Mesodermal cell (in vitro differentiated cells): ENCODE results near the gene TCTN1.
A peak's percentile ranks its signal among the peaks of the same experiment; 100 is the strongest.

Experiments
- H3K27ac ChIP-seq: 2 replicates; pipeline ENCODE4 v1.7.0; 2013; ENCODE audit warnings: mild to moderate bottlenecking, low read depth, low read length, moderate library complexity; ENCODE audit not compliant: severe bottlenecking
- H3K36me3 ChIP-seq: 2 replicates; pipeline ENCODE4 v1.7.1; 2013; ENCODE audit warnings: mild to moderate bottlenecking, low read length, moderate library complexity; ENCODE audit not compliant: control insufficient read depth, insufficient read depth
- H3K4me1 ChIP-seq: one replicate; pipeline ENCODE4 v1.7.1; 2013; ENCODE audit warnings: mild to moderate bottlenecking, low read length; ENCODE audit not compliant: insufficient read depth, control insufficient read depth, poor library complexity, severe bottlenecking
- H3K4me3 ChIP-seq: 2 replicates; pipeline ENCODE4 v1.7.0; 2013; ENCODE audit warnings: low read length, control low read depth, mild to moderate bottlenecking; ENCODE audit not compliant: insufficient read depth, poor library complexity, severe bottlenecking; ENCODE audit errors: extremely low read depth
- H3K9me3 ChIP-seq: 2 replicates; pipeline ENCODE4 v1.7.1; 2013; ENCODE audit warnings: mild to moderate bottlenecking, low read length, moderate library complexity; ENCODE audit not compliant: control insufficient read depth
- WGBS, 2 experiments: methylation state at CpG; one replicate each; pipeline ENCODE4 v1.1.5; 2013; ENCODE audit warnings: missing lambda C conversion rate in 2 of 2; ENCODE audit not compliant: insufficient coverage in 2 of 2; 5-methylcytosine and 5-hydroxymethylcytosine counted together

The TCTN1 gene

DNA sequence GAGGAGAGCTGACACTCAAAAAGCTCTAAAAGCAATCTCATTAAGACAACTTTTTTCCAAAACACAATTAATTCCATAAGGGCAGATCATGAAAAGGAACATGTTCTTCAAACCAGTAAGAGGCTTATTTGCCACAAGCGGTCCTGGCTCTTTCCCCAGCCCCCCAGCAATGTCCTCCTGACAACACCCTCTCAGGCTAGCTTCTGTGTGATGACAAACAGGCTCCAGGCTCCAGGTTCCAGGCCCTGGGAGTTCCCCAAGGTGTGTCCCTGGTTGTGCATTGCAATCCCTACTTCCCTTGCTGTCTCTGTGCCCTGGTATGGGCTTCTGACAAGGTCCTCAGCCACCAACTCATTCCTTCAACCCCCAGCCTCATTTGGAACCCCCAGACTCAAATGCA is 66.1 kb downstream of the TCTN1 start:
- Histone ChIP-seq H3K4me3 (no peak overlapping the region), H3K9me3 (peaks cover 3% of the 10 kb centered on the region), H3K27ac (no peak overlapping the region), H3K36me3 (no peaks in the 10 kb centered on the region), H3K4me1 (no peaks in the 10 kb centered on the region)
- WGBS, 2 experiments: 89 to 100% methylated on average over 1 of the region's 1 CpG

DNA sequence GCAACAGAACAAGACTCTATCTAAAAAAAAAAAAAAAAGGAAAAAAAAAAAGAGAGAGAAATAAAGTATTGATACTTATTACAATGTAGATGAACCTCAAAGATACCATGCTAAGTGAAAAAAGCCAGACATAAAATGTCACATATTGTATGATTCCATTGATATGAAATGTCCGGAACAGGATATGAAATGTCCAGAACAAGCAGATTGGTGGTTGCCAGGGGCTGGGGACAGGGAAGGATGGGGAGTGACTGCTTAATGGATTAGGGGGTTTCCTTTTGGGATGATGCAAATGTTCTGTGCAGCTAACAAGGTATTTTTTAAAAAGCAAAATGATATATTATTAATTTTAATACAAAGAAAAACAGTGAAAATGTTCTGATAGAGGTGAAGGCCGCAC is 70.0 kb downstream of the TCTN1 start:
- WGBS, 2 experiments: 80 to 100% methylated on average over 1 of the region's 2 CpGs
- no peaks in the 10 kb centered on the region for H3K36me3 ChIP-seq
- no peaks in the 10 kb centered on the region for H3K4me1 ChIP-seq
- H3K4me3 ChIP-seq: no peak overlapping the region
- no peak overlapping the region for H3K27ac ChIP-seq
- peaks cover 3% of the 10 kb centered on the region for H3K9me3 ChIP-seq

DNA sequence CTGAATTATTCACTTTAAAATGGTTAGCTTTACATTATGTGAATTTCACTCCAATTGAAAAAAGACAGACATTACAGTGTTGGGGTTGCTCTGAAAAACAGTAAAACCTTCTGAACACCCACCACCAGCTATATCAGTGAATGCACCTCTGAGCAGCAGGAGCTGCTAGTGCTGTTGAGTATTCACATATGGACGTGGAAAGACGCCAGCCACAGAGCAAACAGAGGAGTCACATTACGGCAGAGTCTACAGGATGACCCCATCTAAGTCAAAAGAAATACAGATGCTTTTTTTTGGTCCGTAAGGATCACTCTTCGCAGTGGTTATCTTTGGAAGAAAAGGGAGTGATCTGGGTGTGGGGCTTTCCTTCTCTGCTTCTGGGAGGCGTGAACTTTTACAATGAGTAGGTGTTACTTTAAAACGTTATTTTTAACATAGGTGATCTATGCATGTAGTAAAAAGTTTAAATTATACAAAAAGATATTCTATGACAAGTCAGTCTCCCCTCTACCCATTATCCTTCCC is 70.4 kb downstream of the TCTN1 start:
- H3K9me3 ChIP-seq: peaks cover 3% of the 10 kb centered on the region
- no peak overlapping the region for H3K4me3 ChIP-seq
- WGBS, 2 experiments: 82 to 88% methylated on average over 4 to 5 of the region's 7 CpGs
- H3K4me1 ChIP-seq: no peaks in the 10 kb centered on the region
- H3K36me3 ChIP-seq: no peaks in the 10 kb centered on the region
- H3K27ac ChIP-seq: no peak overlapping the region

DNA sequence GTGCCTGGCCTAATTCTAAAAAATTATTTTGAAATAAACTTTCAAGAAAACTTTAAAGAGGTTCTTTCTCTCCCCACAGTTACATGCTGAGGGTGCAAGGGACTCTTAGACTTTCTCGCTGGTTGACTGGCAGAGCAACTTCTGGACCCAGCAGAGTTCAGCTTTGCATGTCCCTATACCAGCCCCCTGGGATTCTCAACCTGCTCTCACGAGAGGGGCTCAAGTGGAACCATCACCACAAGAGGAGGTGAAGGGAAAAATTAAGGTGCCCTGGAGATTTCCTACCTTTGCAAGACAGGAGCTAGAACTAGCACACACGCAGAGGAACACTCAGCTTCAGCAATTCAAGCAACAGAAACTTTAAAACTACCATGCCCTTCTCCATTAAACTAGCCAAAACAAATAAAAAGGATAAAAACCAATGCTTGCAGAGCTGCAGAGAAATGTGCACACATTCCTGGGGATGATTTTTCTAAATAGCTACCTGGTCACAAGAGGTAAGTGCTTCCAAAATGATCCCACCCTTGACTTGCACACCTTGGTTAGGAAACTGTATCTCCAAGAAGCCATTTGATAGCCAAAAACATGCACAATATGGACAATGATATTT is 72.5 kb downstream of the TCTN1 start:
- Histone ChIP-seq H3K4me1 (no peaks in the 10 kb centered on the region), H3K27ac (no peak overlapping the region), H3K36me3 (no peaks in the 10 kb centered on the region), H3K9me3 (peaks cover 3% of the 10 kb centered on the region), H3K4me3 (no peak overlapping the region)
- 77 to 89% methylated on average over 1 to 2 of the region's 3 CpGs for WGBS, 2 experiments

DNA sequence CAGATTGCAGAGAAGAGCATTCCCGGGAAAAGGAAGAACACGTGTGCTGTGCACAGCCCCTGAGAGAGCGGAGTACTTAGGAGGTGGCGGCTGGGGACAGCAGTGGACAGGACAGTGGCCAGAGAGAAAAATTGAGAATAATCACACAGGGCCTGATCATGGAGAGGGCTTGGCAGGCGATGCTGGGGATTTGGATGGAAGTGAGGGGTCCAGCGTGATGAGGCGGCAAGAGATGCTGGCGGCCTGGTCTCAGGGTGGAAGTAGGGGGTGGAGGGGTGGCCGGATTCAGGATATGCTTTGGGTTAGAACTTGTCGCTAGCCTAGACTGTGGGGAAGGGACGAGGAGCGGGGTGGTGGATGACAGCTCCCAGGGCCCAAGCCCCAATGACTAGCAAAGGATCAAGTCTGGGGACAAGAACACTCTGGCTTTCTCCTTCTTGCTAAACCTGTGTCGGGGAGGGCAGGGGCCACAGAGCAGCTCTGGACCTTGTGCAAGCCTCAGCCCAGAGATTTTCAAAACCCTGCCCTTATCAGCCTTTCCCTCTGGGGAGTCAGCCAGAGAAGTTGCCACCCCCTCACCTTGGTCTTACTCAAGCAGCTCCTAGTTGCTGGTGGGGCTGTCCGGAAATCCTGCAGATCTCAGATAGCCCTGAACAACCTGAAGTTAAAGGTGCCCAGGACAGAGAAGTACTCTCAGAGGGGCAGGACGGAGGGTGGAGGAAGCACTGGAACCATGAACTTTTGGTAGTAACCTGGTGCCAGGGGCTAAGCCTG is 73.7 kb downstream of the TCTN1 start:
- H3K9me3 ChIP-seq: peaks cover 3% of the 10 kb centered on the region
- 91 to 98% methylated on average over 14 to 15 of the region's 15 CpGs for WGBS, 2 experiments
- no peak overlapping the region for H3K27ac ChIP-seq
- no peak overlapping the region for H3K4me3 ChIP-seq
- no peaks in the 10 kb centered on the region for H3K36me3 ChIP-seq
- no peaks in the 10 kb centered on the region for H3K4me1 ChIP-seq

DNA sequence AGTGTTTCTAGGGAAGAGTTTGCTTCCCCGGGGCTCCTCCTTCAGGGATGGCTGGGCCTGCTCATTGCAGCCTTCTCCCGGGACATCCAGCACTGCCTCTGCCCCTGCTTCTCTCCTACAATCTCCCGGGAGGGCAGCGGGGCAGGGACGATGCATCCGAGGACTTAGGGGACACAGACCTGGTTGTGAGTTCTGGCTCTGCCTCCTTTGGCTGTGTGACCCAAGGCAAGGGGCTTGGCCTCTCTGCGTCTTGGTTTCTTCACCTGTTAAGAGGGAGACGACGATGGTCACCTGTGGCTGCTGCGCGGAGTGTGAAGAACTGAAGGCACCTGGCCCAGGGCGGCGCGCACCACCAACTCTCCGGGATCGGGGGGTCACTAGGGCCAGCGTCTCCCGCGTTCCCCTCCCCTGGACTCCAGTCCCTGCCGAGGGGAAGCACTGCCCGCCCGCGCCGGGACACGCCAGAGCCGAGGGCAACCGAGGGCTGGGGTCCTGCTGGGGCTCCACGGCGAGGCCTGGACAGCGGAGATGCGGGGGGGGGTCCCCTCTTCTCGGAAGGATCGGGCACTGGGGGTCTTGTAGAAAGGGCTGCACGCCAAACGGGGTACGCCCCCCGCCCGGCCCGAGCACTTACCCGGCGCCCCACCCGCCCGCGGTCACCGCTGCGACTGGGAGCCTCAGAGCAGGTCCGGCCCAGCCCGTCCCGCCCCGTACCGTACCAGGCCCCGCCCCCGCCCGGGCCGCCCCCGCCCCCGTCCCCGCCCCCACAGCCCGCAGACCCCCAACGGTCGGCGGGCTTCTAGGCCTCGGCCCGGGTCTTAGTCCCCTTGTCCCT is 74.7 kb downstream of the TCTN1 start, which contains the start of gene HVCN1:
HVCN1 (minus strand) TSS at position 670 of the 835 bp plus-strand sequence. CDS start 5,870 bp downstream, outside the sequence.
- Histone ChIP-seq H3K4me3 (peak within 1 kb of the TSS; percentile 48), H3K9me3 (no peaks in the 10 kb centered on the region), H3K4me1 (no peaks in the 10 kb centered on the region), H3K36me3 (no peaks in the 10 kb centered on the region), H3K27ac (peak within 1 kb of the TSS; percentile 79)
- 9% methylated on average over 26 to 32 of the region's 64 CpGs for WGBS, 2 experiments

DNA sequence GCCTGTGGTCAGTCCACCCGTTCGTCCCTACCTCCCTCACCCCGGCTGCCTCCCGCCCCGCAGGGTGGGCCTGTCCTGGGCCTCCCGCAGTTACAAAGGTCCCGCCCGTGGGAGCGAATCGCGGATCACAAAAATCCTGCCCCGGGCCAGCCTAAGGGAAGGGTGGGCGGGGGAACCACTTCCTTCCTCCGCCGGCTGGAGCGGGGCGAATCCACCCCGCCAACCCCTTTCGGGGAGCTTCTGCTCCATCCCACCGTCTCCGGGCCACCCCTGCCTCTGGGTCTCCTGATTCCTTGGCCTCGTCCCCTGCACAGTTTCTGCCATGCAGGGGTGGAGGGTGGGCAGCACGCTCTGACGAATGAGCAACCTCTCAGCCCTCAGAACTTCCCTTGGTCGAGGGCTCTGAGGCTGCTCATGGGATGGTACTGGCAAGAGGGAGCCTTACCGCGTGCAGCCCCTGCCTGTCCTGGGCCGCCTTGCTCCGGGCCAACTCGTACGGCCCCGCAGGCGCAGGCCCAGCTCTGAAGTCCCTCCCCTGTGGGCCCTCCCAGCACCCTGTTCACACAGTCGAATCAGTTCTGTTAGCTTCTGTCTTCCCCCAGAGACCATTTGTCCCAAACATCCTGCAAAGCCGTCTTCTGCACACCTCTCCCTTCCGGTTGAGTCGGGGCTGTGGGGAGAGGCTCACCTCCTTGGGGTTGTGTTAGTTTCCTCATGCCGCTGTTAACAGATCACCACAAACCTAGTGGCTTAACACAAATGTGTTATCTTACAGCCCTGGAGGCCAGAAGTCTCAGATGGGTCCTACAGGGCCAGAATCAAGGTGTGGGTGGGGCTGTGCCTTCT is 75.6 kb downstream of the TCTN1 start:
- WGBS, 2 experiments: 3 to 13% methylated on average over 19 to 26 of the region's 38 CpGs
- H3K4me3 ChIP-seq: peak overlapping the region; percentile 48
- H3K27ac ChIP-seq: peak overlapping the region; percentile 79
- H3K4me1 ChIP-seq: no peaks in the 10 kb centered on the region
- H3K9me3 ChIP-seq: no peaks in the 10 kb centered on the region
- H3K36me3 ChIP-seq: no peaks in the 10 kb centered on the region

DNA sequence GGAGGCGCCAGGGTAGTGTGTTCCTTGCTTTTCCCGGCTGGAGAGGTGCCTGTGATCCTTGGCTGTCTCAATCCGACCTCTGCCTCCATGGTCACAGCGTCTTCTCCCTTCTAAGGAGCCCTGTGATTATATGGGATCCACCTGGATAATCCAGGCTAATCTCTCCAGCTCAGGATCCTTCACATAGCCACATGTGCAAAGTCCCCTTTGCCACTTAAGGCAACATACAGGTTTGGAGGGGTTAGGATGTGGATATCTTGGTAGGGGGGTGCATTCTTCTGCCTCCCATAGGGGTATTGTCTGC is 76.2 kb downstream of the TCTN1 start:
- H3K4me1 ChIP-seq: no peaks in the 10 kb centered on the region
- no peak overlapping the region for H3K4me3 ChIP-seq
- WGBS, 2 experiments: 64 to 90% methylated on average over 2 to 4 of the region's 4 CpGs
- no peaks in the 10 kb centered on the region for H3K9me3 ChIP-seq
- H3K27ac ChIP-seq: no peak overlapping the region
- no peaks in the 10 kb centered on the region for H3K36me3 ChIP-seq

DNA sequence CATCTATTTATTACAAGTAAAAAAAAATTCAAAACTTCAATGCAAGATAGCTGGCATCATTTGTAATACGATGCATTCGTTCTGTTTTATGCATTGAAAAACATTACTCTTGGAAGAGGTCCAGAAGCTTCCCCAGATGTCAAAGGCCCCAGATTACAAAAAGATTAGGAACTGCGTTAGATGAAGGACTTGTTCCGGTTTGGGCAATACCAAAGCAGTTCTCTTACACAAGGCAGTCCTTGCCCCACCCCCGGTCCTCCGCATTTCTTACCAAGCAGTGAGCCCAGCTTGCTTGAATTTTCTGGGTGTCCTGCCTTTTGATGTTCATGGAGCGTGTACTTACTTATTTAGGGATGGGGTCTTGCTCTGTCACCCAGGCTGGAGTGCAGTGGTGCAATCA is 79.8 kb downstream of the TCTN1 start:
- Histone ChIP-seq H3K27ac (no peak overlapping the region), H3K36me3 (no peaks in the 10 kb centered on the region), H3K9me3 (no peaks in the 10 kb centered on the region), H3K4me1 (no peaks in the 10 kb centered on the region), H3K4me3 (no peak overlapping the region)
- 89 to 96% methylated on average over 6 of the region's 7 CpGs for WGBS, 2 experiments

DNA sequence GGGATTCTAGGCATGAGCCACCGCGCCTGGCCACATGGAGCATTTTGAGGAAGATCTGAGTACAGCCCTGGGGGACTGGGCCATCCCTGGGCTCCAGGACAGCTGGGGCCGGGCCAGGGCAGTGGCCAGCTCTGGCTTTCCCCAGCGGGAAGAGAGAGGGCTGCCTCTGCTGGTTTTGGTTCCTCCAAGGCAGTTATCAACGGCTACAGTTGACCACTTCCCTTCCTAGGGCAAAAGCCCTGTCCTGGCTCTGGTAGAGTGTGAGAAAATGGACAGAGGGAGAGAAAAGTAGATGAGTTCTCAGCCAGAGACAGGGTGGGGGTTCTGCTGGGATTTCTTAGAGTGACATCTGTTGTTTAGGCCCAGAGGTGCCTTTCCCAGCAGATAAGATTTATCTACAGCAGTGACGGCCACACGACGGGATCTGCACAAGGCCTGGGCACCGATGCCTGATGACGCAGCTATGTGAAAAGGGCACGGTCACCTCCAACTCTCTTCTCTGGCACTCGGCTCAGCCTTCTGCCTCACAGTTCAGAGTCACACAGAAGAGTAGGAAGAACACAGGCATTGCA is 80.5 kb downstream of the TCTN1 start:
- H3K4me1 ChIP-seq: no peaks in the 10 kb centered on the region
- H3K9me3 ChIP-seq: no peaks in the 10 kb centered on the region
- H3K4me3 ChIP-seq: no peak overlapping the region
- H3K36me3 ChIP-seq: no peaks in the 10 kb centered on the region
- no peak overlapping the region for H3K27ac ChIP-seq
- WGBS, 2 experiments: 87 to 88% methylated on average over 10 of the region's 12 CpGs
